Skeletal muscle tissue (tissue), 4 donors: Measurements from ENCODE around the gene GPR35. TPM values are rescaled to one million over a fixed set of nuclear protein-coding genes. Genes with fewer than 3 reads are reported as not detected.
A peak's percentile ranks its signal among the peaks of the same experiment; 100 is the strongest.

ENCODE experiments used
- H3K27ac ChIP-seq: one replicate; pipeline ENCODE4 v1.7.0; 2013; ENCODE audit warnings: mild to moderate bottlenecking, low read depth, low read length, inconsistent platforms
- H3K27me3 ChIP-seq, 3 donors: one replicate each; pipeline ENCODE4 v1.7.0; 2013; ENCODE audit warnings: low read length in 3 of 3; ENCODE audit not compliant: control insufficient read depth in 3 of 3, insufficient read depth in 3 of 3
- H3K36me3 ChIP-seq, 3 donors: one replicate each; pipeline ENCODE4 v1.7.0; 2013; ENCODE audit warnings: low read length in 3 of 3; ENCODE audit not compliant: control insufficient read depth in 3 of 3, insufficient read depth in 3 of 3
- H3K4me1 ChIP-seq, 3 donors: one replicate each; pipeline ENCODE4 v1.7.0; 2013; ENCODE audit warnings: low read length in 3 of 3, mild to moderate bottlenecking in 3 of 3; ENCODE audit not compliant: control insufficient read depth in 3 of 3, insufficient read depth in 3 of 3
- H3K4me3 ChIP-seq, 3 donors: one replicate each; pipeline ENCODE4 v1.7.0; 2013; ENCODE audit warnings: low read length in 3 of 3
- H3K9ac ChIP-seq, 3 donors: one replicate each; pipeline ENCODE4 v1.7.0; 2013; ENCODE audit warnings: low read length in 3 of 3, mild to moderate bottlenecking in 3 of 3, moderate library complexity in 2 of 3, low read depth in 1 of 3
- H3K9me3 ChIP-seq, 3 donors: one replicate each; pipeline ENCODE4 v1.7.0; 2013; ENCODE audit warnings: low read length in 3 of 3; ENCODE audit not compliant: control insufficient read depth in 3 of 3
- total RNA-seq: library from RNA; depleted of rRNA; stranded (reverse); fragments of >200 nt; gene quantifications from one replicate; pipeline ENCODE4 v1.2.3, GENCODE V29; 2014
- donor health status: Osteomylitis.

Gene GPR35, protein sequence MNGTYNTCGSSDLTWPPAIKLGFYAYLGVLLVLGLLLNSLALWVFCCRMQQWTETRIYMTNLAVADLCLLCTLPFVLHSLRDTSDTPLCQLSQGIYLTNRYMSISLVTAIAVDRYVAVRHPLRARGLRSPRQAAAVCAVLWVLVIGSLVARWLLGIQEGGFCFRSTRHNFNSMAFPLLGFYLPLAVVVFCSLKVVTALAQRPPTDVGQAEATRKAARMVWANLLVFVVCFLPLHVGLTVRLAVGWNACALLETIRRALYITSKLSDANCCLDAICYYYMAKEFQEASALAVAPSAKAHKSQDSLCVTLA
- 1.0 TPM for total RNA-seq

DNA sequence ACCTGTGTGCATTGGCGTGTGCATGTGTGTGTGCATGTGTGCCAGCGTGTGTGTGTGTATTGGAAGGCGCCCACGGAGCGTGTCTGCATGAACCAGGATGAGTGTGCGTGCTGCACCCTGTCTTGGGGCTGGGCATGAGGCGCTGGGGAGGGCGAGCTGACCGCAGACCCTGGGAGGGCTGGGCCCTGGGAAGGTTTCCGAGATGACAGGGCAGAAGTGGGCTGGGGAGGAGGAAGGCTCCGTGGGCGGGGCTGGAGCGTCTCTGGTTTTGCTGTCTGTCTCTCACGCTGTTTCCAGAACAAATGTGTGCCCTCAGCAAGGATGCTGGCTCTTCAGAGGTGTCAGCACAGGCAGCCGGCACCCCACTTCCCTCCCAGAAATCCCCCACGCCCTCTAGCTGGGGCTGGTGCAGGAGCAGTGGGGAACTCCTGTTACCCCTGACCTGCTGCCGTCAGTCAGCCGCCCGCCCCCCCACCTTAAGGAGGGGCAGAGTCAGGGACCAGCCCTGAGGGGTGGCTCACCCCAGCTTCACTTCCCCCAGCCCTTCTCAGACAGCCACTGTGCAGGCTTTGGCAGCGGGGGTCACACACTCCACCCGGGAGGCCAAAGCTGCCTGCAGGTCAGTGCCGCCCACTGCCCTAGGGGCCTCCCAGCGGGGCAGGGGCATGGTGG lies at the start of gene GPR35:
Gene GPR35, plus strand, starts transcription at position 531 of the 672 bp plus-strand sequence. CDS start 4,473 bp downstream, outside the sequence.
- Histone ChIP-seq H3K9me3 (no peaks in the 10 kb centered on the region), H3K4me1 (no peaks in the 10 kb centered on the region), H3K27ac (no peak within 1 kb of the TSS), H3K36me3 (peaks cover 0 to 1% (median 0%) of the 10 kb centered on the region in 3 donors), H3K9ac (no peak within 1 kb of the TSS), H3K4me3 (no peak within 1 kb of the TSS), H3K27me3 (peaks cover 0 to 8% (median 0%) of the 10 kb centered on the region in 3 donors)

- no peak overlapping the region for H3K4me3 ChIP-seq
- no peaks in the 10 kb centered on the region for H3K27me3 ChIP-seq
- no peak overlapping the region for H3K27ac ChIP-seq
- H3K36me3 ChIP-seq: peaks cover 16 to 34% (median 20%) of the 10 kb centered on the region in 3 donors
- H3K9me3 ChIP-seq: peaks cover 0 to 2% (median 0%) of the 10 kb centered on the region in 3 donors
- H3K4me1 ChIP-seq: peaks cover 9 to 18% (median 9%) of the 10 kb centered on the region in 3 donors
- H3K9ac ChIP-seq: no peak overlapping the region
These were observed 49.2 kb upstream of the GPR35 start for GRCh38 chr2:240576036-240576435.

DNA sequence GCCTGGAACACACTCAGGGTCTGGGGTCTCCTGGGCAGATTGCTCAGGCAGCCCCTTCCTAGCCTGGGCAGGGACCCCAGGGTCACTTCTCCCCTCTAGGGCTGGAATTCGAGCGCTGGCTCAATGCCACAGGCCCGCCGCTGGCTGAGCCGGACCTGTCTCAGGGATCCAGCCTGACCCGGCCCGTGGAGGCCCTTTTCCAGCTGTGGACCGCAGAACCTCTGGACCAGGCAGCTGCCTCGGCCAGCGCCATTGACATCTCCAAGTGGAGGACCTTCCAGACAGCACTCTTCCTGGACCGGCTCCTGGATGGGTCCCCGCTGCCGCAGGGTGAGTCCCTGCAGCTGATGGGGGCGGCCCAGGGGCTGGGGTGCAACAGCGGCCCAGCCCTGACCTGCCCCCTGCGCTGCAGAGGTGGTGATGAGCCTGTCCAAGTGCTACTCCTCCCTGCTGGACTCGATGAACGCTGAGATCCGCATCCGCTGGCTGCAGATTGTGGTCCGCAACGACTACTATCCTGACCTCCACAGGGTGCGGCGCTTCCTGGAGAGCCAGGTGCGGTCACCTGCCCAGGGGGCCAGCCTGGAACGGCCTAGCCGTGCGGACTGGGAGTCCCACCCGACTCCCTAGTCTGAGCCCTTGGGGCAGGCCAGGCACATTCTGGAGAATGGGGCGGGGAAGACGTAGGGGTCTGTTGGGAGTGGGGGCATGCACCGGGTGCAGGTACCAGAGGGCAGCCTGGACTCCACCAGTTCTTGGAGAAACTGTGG lies 48.7 kb upstream of the GPR35 start:
- no peak overlapping the region for H3K9ac ChIP-seq
- H3K4me1 ChIP-seq: peaks cover 9 to 16% (median 9%) of the 10 kb centered on the region in 3 donors
- no peak overlapping the region for H3K27ac ChIP-seq
- H3K27me3 ChIP-seq: no peaks in the 10 kb centered on the region
- H3K4me3 ChIP-seq: no peak overlapping the region
- peaks cover 0 to 2% (median 0%) of the 10 kb centered on the region in 3 donors for H3K9me3 ChIP-seq
- peaks cover 18 to 34% (median 20%) of the 10 kb centered on the region in 3 donors for H3K36me3 ChIP-seq

DNA sequence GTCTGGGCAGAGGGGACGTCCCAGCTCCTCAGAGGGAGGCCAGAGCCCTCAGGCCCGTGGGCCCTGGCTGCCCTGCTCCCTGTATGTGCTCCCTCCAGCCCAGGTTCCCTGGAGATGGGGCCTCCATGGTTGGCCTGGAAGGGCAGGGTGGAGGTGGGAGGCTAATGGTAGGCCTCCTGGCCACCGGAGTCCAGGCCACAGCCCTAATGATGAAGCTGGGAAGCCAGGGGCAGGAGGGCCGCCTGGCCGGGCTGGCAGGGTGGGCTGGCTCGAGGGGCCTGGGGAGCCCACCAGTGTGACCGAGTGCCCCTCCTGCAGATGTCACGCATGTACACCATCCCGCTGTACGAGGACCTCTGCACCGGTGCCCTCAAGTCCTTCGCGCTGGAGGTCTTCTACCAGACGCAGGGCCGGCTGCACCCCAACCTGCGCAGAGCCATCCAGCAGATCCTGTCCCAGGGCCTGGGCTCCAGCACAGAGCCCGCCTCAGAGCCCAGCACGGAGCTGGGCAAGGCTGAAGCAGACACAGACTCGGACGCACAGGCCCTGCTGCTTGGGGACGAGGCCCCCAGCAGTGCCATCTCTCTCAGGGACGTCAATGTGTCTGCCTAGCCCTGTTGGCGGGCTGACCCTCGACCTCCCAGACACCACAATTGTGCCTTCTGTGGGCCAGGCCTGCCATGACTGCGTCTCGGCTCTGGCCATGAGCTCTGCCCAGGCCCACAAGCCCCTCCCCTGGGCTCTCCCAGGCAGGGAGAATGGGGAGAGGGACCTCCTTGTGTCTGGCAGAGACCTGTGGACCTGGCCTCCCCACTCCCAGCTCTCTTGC lies 47.8 kb upstream of the GPR35 start:
- no peak overlapping the region for H3K27ac ChIP-seq
- peaks cover 9 to 16% (median 9%) of the 10 kb centered on the region in 3 donors for H3K4me1 ChIP-seq
- H3K9ac ChIP-seq: peak overlapping the region in 1 of 3 donors; percentile 3
- no peak overlapping the region for H3K4me3 ChIP-seq
- H3K36me3 ChIP-seq: peaks cover 18 to 30% (median 20%) of the 10 kb centered on the region in 3 donors
- H3K27me3 ChIP-seq: no peaks in the 10 kb centered on the region
- peaks cover 0 to 2% (median 0%) of the 10 kb centered on the region in 3 donors for H3K9me3 ChIP-seq

GRCh38 chr2:240578110-240578450 lies 47.2 kb upstream of the GPR35 start:
- Histone ChIP-seq H3K36me3 (peaks cover 18 to 27% (median 20%) of the 10 kb centered on the region in 3 donors), H3K27ac (no peak overlapping the region), H3K4me1 (peaks cover 9 to 16% (median 9%) of the 10 kb centered on the region in 3 donors), H3K9me3 (peaks cover 0 to 2% (median 0%) of the 10 kb centered on the region in 3 donors), H3K4me3 (no peak overlapping the region), H3K27me3 (no peaks in the 10 kb centered on the region), H3K9ac (peak overlapping the region in 1 of 3 donors; percentile 3)

DNA sequence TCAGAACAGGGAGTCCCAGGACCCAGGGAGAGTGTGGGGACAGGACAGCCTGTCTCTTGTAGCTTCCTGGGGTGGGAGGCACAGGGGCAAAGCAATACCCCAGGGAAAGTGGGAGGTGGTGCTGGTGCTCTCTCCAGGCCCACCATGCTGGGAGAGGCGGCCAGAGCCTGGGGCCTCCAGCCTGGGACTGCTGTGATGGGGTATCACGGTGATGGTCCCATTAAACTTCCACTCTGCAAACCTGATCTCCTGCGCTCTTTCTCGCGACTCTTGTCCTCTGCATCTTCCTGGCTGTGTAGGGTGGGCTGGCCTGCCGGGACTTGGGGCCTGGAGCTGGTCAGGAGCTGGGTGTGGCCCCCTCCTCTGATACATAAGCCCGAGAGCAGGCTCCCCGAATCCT lies 46.8 kb upstream of the GPR35 start:
- Histone ChIP-seq H3K9ac (no peak overlapping the region), H3K27me3 (no peaks in the 10 kb centered on the region), H3K4me1 (peaks cover 9 to 17% (median 9%) of the 10 kb centered on the region in 3 donors), H3K27ac (no peak overlapping the region), H3K9me3 (peaks cover 0 to 2% (median 0%) of the 10 kb centered on the region in 3 donors), H3K4me3 (no peak overlapping the region), H3K36me3 (peaks cover 18 to 27% (median 20%) of the 10 kb centered on the region in 3 donors)

- peaks cover 0 to 2% (median 0%) of the 10 kb centered on the region in 3 donors for H3K9me3 ChIP-seq
- peaks cover 18 to 27% (median 18%) of the 10 kb centered on the region in 3 donors for H3K36me3 ChIP-seq
- H3K27ac ChIP-seq: no peak overlapping the region
These were observed 46.1 kb upstream of the GPR35 start for GRCh38 chr2:240579071-240579762.

GRCh38 chr2:240579771-240580614 lies 45.3 kb upstream of the GPR35 start:
- H3K4me1 ChIP-seq: peaks cover 16 to 29% (median 18%) of the 10 kb centered on the region in 3 donors
- peaks cover 12 to 19% (median 13%) of the 10 kb centered on the region in 3 donors for H3K36me3 ChIP-seq
- H3K27ac ChIP-seq: peak overlapping the region; percentile 33
- no peak overlapping the region for H3K4me3 ChIP-seq
- H3K27me3 ChIP-seq: no peaks in the 10 kb centered on the region
- peaks cover 0 to 2% (median 0%) of the 10 kb centered on the region in 3 donors for H3K9me3 ChIP-seq
- peak overlapping the region in 1 of 3 donors; percentile 43 for H3K9ac ChIP-seq

More at GRCh38 chr2:240579071-240579762, 46.1 kb upstream of the GPR35 start:
- no peak overlapping the region for H3K9ac ChIP-seq
- peaks cover 9 to 21% (median 11%) of the 10 kb centered on the region in 3 donors for H3K4me1 ChIP-seq
- H3K4me3 ChIP-seq: no peak overlapping the region
- H3K27me3 ChIP-seq: no peaks in the 10 kb centered on the region
